ENCODE results near the gene PHLPP1. TPM values are rescaled to one million over a fixed set of nuclear protein-coding genes. Genes with fewer than 3 reads are reported as not detected.
A peak's percentile ranks its signal among the peaks of the same experiment; 100 is the strongest.

The PHLPP1 gene
- total RNA-seq, 1 donor from 2014 or later, result 13.3 TPM

DNA sequence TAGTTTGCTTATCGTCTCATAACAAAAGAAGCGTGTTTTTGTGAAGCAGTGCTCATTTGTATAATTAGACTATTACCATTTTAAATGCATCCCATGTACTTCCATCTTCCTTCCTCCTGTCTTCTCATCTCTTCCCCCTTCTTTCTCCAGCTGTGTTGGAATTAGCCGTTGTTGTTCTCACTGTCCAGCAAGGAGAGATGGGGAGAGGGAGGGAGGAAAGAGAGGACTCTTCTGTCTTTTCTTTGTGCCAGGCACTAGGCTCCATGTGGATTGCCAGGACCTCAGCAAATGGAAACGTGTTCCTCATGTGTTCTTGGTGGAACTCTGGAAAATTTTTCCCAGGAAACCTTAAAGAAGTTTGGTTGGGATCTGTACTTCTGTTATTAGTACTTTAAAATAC, 131.7 kb downstream of the PHLPP1 start:
- Histone ChIP-seq H2AFZ (ENCODE audit: low read depth, low read length) (no peak overlapping the region), H3K27me3 (ENCODE audit: insufficient read depth, low read length) (no peaks in the 10 kb centered on the region), H3K79me2 (ENCODE audit: insufficient read depth, low read length) (peaks cover 2% of the 10 kb centered on the region), H3K36me3 (ENCODE audit: insufficient read depth, low read length) (no peaks in the 10 kb centered on the region), H3K9ac (ENCODE audit: low read length) (no peak overlapping the region), H3K4me1 (ENCODE audit: insufficient read depth, low read length) (no peaks in the 10 kb centered on the region), H3K4me3 (ENCODE audit: insufficient read depth, low read depth, low read length) (no peak overlapping the region), H3K9me3 (ENCODE audit: insufficient read depth, low read depth, low read length) (no peaks in the 10 kb centered on the region), H3K27ac (ENCODE audit: low read depth, low read length) (no peak overlapping the region), H4K20me1 (ENCODE audit: insufficient read depth, low read length) (no peaks in the 10 kb centered on the region), H3K4me2 (ENCODE audit: low read length) (no peak overlapping the region)
- DNase-seq (ENCODE audit: low read depth) (no peak), FAIRE-seq (no peak)
- Mint-ChIP-seq H3K27me3 (ENCODE audit: low read depth, unreplicated experiment) (no peaks in the 10 kb centered on the region), H3K36me3 (ENCODE audit: low read depth, unreplicated experiment) (no peaks in the 10 kb centered on the region), H3K4me1 (ENCODE audit: low read depth, unreplicated experiment) (peaks cover 2% of the 10 kb centered on the region), H3K9me3 (ENCODE audit: unreplicated experiment) (no peaks in the 10 kb centered on the region), H3K27ac (ENCODE audit: unreplicated experiment) (no peak overlapping the region), H3K4me3 (ENCODE audit: unreplicated experiment) (no peak overlapping the region)
- no peak for TF ChIP-seq EZH2 (IDR thresholded peaks at IDR 0.05; ENCODE audit: insufficient read depth, low read length)

DNA sequence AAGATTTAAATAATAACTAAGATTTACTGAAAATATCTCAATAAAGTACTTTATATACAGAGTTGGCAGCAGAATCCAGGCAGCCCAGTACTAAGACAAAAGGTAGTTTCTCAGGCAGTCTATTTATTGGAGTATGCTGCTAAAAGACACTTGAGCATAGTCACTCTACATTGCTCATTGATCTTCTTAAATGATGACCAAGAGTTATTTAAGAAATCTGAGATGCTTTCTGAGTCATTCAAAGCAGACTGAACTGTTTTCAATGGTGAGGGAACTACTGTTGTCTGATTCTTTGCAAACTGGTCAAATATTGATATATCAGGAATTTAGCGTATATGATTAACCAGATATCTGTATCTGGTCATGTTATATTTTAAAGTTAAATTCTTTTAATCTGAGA, 133.6 kb downstream of the PHLPP1 start:
- Histone ChIP-seq H4K20me1 (ENCODE audit: insufficient read depth, low read length) (no peaks in the 10 kb centered on the region), H3K27ac (ENCODE audit: low read depth, low read length) (no peak overlapping the region), H3K27me3 (ENCODE audit: insufficient read depth, low read length) (no peaks in the 10 kb centered on the region), H3K36me3 (ENCODE audit: insufficient read depth, low read length) (no peaks in the 10 kb centered on the region), H3K9me3 (ENCODE audit: insufficient read depth, low read depth, low read length) (no peaks in the 10 kb centered on the region), H3K4me1 (ENCODE audit: insufficient read depth, low read length) (peaks cover 5% of the 10 kb centered on the region), H3K4me2 (ENCODE audit: low read length) (no peak overlapping the region), H3K79me2 (ENCODE audit: insufficient read depth, low read length) (peaks cover 2% of the 10 kb centered on the region), H3K4me3 (ENCODE audit: insufficient read depth, low read depth, low read length) (no peak overlapping the region), H2AFZ (ENCODE audit: low read depth, low read length) (no peak overlapping the region), H3K9ac (ENCODE audit: low read length) (no peak overlapping the region)
- Mint-ChIP-seq H3K27me3 (ENCODE audit: low read depth, unreplicated experiment) (no peaks in the 10 kb centered on the region), H3K27ac (ENCODE audit: unreplicated experiment) (no peak overlapping the region), H3K9me3 (ENCODE audit: unreplicated experiment) (no peaks in the 10 kb centered on the region), H3K36me3 (ENCODE audit: low read depth, unreplicated experiment) (no peaks in the 10 kb centered on the region), H3K4me3 (ENCODE audit: unreplicated experiment) (no peak overlapping the region), H3K4me1 (ENCODE audit: low read depth, unreplicated experiment) (peaks cover 6% of the 10 kb centered on the region)
- no peak for FAIRE-seq
- DNase-seq (ENCODE audit: low read depth), result peak; percentile 49
- TF ChIP-seq EZH2 (IDR thresholded peaks at IDR 0.05; ENCODE audit: insufficient read depth, low read length), result no peak
- TF ChIP-seq, protein P1, sequence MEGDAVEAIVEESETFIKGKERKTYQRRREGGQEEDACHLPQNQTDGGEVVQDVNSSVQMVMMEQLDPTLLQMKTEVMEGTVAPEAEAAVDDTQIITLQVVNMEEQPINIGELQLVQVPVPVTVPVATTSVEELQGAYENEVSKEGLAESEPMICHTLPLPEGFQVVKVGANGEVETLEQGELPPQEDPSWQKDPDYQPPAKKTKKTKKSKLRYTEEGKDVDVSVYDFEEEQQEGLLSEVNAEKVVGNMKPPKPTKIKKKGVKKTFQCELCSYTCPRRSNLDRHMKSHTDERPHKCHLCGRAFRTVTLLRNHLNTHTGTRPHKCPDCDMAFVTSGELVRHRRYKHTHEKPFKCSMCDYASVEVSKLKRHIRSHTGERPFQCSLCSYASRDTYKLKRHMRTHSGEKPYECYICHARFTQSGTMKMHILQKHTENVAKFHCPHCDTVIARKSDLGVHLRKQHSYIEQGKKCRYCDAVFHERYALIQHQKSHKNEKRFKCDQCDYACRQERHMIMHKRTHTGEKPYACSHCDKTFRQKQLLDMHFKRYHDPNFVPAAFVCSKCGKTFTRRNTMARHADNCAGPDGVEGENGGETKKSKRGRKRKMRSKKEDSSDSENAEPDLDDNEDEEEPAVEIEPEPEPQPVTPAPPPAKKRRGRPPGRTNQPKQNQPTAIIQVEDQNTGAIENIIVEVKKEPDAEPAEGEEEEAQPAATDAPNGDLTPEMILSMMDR (IDR thresholded peaks at IDR 0.05; ENCODE audit: insufficient read depth, low read depth, low read length), result no peak

DNA sequence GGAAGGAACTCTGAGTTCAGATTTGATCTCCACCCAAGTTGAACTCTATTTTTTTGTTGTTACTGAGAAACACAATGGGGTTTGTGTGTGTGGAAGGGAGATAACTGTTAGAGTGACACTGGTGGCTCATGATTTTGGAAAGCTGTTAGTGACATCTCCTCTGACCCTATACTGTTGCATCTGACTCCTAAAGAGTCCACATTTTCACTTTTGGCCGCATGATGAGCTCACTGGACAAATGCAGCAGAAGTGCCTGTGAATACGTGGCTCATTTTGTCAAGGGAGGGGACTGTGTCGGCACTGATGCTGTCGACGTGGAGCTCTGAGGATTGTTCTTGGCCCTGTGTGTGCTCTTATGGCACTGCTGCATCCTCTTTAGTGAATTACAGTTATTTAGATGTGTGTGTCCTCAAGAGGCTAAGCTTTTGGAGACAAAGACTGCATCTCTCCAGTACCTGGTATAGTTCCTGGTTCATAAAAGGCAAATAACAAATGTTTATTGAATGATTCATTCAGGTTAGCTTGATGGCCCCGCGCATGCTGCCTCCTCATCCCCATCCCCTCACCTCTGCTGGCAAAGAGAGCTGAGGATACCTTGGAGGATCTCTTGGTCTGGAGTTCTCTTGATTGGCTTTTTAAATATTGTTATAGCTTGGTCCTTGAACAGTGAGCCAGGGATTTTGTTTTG, 135.4 kb downstream of the PHLPP1 start:
- H2AFZ ChIP-seq (ENCODE audit: low read depth, low read length), result no peak overlapping the region
- H3K4me1 Mint-ChIP-seq (ENCODE audit: low read depth, unreplicated experiment), result peaks cover 4% of the 10 kb centered on the region
- no peaks in the 10 kb centered on the region for H3K27me3 ChIP-seq (ENCODE audit: insufficient read depth, low read length)
- no peak overlapping the region for H3K4me3 Mint-ChIP-seq (ENCODE audit: unreplicated experiment)
- peaks cover 5% of the 10 kb centered on the region for H3K4me1 ChIP-seq (ENCODE audit: insufficient read depth, low read length)
- no peak overlapping the region for H3K4me3 ChIP-seq (ENCODE audit: insufficient read depth, low read depth, low read length)
- H3K9ac ChIP-seq (ENCODE audit: low read length), result no peak overlapping the region
- H3K79me2 ChIP-seq (ENCODE audit: insufficient read depth, low read length), result no peaks in the 10 kb centered on the region
- FAIRE-seq, result no peak
- H3K36me3 Mint-ChIP-seq (ENCODE audit: low read depth, unreplicated experiment), result no peaks in the 10 kb centered on the region
- no peaks in the 10 kb centered on the region for H3K27me3 Mint-ChIP-seq (ENCODE audit: low read depth, unreplicated experiment)
- H3K27ac Mint-ChIP-seq (ENCODE audit: unreplicated experiment), result no peak overlapping the region
- no peak for DNase-seq (ENCODE audit: low read depth)
- H3K27ac ChIP-seq (ENCODE audit: low read depth, low read length), result no peak overlapping the region
- no peaks in the 10 kb centered on the region for H3K9me3 ChIP-seq (ENCODE audit: insufficient read depth, low read depth, low read length)
- no peaks in the 10 kb centered on the region for H4K20me1 ChIP-seq (ENCODE audit: insufficient read depth, low read length)
- no peak for TF ChIP-seq EZH2 (IDR thresholded peaks at IDR 0.05; ENCODE audit: insufficient read depth, low read length)
- TF ChIP-seq, protein P1 (IDR thresholded peaks at IDR 0.05; ENCODE audit: insufficient read depth, low read depth, low read length), result no peak
- no peaks in the 10 kb centered on the region for H3K36me3 ChIP-seq (ENCODE audit: insufficient read depth, low read length)
- no peaks in the 10 kb centered on the region for H3K9me3 Mint-ChIP-seq (ENCODE audit: unreplicated experiment)
- H3K4me2 ChIP-seq (ENCODE audit: low read length), result no peak overlapping the region

Data from astrocyte (in vitro differentiated cells and primary cell).